NCI-H226 (cell line): Measurements from ENCODE around the gene SPOCK2.

Source experiments
- DNase-seq: peaks from one replicate; pipeline ENCODE4 v3.0.0-alpha.2; 2015

The SPOCK2 gene

DNA sequence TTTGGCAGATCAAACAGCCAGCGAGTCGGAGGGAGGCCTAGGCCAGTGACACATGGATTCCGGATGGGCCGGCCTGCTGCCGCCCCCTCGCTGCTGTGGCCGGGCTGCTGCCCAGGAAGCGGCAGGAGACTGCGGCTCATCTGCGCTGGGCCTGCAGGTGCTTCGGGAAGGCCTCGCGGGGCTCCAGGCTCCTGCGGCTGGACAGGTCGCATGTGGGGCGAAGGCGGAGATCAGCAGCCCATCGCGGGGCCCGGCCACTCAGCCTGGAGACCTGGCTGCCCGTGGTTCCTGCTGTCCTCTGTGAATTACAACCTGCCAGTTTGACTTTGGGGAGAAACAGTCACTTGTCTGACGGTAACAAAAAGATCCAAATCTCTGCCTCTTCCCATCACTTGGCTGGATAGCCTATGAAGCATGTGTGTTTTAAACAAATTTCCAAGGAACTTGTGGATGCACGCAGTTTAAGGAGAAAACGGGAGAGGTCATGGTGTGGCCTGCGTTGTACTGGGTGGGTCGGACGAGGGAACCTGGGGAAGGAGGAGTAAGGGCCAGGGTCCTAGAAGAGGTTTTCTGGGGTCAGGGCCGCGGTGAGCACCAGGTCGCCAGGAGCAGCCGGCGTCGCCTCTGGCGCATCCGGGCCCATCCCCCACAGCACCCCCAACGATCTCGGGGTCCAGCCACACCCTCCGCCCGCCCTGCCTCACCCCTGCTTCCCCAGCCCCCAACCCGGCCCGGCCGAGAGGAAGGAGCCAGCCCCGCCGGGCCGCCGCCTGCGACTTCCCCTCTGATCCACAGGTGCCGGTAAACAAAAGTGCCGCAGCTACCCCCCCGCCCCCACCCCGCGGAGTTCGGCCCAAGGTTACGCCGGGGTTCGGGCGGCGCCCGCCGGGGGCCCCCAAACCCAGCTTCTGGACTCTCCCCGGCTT, 1.6 kb downstream of the SPOCK2 start:
- DNase-seq: no peak

DNA sequence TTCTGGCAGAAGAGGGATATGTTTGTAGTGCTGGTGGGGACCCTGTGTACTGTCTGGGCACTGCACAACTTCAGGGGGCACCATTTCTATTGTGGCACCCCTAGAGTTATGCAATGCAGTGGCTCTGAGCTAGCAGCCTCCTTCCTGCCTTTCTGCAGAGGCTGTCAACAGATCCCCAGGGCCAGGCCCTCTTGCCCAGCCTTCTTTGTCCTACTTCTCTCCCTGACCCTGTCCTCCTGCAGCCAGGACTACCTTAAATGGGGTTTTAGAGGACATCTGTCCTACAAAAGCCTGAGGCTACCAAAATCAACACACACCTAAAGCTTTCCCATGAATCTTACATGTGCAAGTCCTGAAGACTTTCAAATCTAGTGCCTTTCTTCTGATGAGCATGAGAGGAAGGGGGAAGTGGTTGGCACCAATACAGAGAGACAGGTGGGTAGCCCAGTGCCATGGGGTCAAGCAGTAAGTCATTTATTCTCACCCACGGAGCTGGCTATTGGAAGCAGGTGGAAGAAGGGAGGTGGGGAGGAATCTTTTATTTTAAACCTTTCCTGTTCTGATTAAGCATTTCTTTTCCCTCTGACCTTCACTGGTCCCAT, 2.4 kb downstream of the SPOCK2 start:
- no peak for DNase-seq

DNA sequence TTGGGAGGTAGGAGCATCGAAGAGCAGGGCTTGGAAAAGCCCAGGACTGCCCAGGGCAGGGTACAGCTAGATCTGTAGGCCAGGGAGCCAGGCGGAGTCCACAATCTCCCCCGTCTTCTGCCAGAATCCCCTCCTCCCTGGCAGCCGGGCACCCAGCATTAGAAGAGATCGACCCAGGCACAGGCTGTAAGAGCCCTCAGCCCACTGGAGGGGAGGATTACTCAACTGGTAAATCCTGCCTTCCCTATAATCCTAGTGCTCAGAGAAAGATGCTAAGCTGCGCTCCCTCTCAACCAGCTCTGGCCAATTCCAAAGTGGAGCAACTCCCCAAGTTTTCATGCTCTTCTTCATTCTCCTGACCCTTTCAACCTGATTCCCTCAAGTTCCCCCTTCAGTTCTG, 3.2 kb downstream of the SPOCK2 start:
- no peak for DNase-seq

DNA sequence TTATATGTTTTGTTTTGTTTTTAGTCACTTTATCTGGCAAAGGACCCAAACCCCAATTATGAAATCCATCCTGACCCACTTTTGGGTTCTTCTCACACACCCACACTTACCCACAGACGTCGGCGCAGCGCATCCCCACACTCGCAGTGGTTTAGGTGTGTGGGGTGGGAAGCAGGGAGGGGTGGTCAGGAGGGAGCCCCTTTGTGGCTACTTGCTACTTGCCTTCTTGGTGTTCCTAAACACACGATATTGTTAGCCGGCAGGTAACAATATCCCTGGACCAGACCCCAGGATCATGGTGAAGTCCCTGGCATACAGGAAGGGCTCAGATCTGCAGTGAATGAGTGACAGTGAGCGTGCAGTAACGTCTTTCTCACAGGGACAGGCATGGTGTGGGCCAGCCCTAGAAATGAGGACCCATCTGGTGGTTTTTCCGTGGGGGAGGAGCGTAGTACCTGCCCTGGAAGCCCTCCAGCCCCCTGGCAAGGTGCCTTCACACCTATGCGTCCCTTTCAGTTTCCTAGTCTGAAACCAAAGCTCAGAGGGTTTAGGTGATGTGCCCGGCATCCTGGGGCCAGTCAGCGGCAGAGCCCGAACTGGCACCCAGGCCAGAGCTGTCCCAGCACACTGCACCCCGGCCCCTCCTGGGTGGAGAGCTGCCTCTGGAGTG, 4.4 kb downstream of the SPOCK2 start:
- no peak for DNase-seq

DNA sequence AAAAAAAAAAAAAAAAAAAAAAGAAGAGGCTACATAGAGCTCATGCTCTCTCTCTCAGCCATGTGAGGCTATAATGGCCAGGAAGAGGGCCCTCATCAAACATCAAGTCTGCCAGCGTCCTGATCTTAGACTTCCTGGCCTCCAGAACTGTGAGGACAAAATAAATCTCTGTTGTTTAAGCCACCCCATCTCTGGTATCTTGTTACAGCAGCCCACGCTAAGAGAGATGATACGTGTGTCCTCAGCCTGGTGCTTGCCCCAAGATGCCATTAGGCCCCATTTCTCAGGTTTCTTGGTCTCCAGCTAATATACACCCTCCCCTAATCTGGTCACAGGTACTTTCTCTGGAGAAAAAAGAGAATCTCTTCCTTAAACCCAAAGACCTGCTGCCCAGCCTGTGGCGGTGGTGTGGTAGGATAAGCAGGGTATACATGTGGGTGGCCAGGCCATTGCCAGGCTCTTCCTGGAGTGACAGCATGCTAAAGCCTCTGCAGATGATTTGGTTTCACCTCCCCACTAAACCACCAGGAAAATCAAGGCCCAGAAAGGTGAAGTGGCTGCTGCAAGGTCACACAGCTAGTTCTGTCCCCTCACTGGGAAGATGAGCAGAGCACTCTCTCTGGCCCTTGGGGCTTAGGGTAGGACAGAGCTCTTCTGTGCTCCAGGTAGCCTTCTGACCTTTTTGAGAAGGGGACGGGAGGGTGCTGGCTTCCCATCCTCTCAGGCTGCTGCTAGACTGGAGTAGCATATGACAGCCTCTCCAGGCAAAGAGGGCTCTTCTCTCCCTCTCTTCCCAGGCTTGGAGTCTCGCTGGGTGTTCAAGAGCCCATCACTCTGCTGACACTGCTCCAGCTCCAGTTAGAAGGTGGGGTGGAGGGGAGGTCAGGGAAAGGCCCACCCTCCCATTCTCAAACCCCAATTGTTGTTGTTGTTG, 5.2 kb downstream of the SPOCK2 start:
- no peak for DNase-seq

DNA sequence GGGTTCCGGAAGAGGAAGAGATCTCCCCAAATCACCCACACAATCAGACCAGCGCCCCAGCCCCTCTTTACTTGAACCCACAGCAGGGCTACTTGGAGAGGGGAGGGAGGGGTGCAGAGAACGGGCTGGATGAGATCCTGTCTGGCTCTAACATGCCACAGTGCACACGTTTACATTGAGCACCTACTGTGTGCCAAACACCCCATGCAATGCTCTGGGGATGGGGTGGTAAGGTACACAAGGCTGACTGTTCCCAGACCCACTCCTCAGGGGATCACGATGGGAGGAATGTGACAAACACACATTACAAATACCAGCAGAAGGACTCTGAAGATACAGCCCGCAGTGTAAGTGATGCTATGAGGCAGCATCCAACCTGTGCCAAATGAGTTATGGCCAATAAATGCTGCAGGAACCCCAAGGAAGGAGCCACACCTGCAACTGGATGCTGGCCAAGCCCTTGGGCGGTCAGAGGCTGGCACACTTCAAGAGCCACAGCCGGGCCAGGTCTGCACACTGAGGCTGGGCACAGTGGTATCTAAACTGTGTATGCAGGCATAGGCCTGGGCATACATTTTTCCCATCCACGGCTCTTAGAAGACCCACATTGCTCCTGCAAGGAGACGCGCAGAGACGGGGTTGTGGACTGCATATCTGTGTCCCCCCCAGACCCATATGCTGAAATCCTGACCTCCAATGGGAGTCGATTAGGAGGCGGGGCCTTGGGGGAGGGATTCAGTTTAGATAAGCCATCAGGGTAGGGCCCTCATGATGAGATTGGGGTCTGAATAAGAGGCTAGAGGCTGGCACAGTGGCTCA, 6.4 kb downstream of the SPOCK2 start:
- peak; percentile 59 for DNase-seq

DNA sequence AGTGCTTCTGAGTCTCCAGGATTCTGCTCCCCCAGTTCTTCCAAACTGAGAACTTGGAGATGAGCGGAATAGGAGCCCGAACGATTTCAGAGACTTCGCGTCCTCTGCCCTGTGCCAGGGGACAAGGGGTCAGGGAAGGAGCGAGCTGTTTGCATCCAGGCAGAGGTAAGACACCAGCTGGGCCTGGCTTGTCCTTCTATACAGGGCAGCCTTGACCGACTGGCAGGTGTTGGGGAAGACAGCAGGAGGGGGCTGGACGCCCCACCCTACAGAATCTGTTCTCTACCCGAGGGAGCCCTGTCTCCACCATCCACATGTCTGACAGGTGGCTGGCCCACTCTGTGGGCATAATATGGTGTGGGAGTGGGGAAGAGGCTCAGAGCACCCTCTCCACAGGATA, 7.1 kb downstream of the SPOCK2 start:
- DNase-seq: no peak

DNA sequence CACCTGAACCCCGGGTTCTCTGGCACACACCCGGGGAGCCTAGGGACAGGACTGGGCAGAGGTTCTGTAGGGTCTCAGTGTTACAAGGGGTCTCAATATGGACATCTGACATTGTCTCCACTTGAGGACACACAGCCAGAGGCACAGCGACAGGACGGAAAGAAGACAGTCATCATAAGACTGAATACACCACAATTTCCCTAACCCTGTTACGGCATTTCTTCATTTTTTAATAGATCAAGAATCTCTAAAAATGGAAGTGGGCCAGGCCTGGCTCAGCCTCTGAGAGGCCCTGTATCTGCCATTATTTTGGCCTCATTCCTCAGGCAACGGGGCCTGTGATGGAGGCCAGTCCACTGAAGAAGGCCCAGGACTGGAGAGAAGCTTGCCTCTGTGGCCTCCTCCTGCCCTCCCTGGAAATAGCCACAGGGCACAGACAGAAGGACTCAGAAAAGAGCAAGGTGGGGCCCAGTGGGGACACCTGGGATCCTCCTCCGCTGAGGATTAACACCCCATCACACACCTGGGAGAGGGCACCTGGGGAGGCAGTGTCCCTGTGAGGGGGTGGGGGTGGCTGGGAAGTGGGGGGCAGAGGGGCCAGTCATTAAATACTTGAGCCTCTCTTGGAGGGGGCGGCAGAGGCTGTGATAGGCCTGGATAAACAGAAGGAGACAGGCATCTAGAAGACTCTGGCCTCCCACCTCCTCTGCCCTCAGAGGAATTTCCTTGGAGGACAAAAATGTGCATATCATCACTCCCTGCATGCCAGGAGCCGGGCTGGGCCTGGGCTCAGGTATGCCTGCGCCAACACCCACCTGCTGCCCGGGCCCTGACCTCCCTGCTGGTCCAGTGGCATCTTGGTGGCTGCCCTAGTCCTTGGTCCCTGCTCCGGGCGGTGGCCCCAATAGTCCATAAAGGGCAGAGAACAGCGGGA, 8.0 kb downstream of the SPOCK2 start:
- DNase-seq: peak; percentile 86

DNA sequence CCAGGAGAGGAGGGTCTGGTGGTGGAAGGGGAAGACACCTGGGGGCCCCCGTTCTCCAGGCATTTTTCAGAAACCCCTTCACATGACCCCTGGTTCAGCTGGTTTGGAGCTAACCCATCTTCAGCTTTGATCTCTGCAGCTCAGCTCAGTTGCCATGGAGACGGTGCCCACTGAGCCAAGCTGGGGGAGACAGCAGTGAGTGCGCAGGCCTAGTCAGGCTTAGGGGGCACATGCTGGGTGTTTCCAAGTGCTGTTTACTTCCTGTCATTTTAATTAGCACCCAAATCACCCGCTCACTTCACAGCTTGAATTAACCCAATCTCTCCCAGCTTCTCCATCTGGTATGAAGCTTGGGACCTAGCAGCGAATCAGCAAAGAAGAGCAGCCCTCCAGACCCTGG, 9.0 kb downstream of the SPOCK2 start:
- DNase-seq: no peak

DNA sequence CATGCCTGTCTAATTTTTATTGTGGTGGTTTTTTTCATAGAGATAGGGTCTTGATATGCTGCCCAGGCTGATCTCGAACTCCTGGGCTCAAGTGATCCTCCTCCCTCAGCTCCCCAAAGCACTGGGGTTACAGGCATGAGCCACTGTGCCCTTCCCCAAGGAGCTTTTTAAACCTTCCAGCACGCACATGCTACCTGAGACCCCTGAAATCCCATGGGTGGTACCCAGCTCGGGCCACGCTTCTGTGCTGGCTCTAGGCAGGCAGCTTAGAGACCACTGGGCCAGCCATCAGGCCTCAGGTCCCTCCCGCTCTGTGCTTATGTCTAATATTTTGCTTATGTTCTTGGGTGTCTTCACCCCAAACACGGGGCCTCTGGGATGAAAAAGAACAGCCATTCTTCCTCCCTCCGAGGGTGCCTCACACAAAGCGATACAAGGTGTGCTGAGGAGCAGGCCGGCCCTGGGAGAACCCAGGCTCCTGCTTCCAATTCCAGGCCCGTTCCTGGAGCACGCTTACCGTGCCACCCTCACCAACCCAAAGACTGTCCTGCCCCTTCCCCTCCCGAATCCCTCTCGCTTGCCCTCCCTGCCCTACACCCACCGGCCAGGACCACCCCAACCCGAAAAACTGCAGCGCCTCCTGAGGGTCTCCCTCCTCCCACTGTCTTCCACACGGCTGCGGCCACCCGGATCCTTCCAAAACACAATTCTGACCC, 10.9 kb downstream of the SPOCK2 start:
- no peak for DNase-seq

DNA sequence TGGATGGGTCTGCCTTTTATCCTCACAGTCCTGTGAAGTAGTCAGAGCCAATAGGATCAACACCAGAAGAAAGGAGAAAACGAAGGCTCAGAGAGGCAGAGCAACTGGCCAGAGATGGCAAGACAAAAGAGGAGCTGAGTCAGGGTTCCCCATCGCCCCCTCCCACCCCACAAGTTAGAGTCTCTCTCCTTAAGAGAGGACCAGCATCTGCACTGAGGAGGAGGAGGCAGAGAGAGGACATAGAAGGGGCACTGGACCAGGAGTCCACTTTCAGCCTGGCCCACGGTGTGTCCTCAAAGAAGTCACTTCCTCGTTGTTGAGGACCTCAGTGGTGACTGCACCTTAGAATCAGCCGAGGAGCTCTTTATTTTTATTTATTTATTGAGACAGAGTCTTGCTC, 11.6 kb downstream of the SPOCK2 start:
- DNase-seq: no peak

DNA sequence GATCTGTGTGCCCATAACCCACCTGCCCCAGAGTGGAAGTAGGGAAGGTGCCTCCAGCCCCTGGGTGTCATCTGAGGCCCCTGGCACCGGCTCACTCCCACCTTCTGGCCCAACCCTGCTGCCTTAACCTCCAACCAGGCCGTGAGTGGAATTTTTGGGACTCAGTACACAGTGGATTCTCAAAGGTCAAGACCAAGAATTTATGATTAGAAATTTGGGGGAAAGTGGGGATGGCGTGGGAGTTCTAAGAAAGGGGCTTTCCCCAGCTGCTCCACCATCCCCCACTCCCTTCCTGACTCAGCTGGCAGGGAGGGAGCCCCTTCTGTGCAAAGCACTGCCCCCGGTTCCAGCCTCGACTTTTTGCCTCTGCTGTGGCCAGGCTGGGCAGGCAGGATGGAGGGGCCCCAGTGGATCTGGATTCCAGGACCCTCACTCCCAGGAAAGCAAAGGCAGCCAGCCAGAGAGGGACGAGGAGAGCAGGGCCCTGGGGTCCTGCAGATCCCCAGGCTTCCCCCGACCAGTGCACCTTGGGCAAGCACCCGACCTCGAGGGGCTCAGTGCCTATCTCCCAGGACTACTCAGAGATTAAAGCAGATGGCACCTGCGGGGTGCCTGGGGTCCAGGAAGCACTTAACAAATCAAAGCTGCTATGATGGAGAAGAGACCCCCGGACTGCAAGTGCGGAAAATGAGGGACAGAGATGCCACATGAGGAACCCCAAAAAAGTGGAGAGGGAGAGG, 12.8 kb downstream of the SPOCK2 start:
- no peak for DNase-seq

DNA sequence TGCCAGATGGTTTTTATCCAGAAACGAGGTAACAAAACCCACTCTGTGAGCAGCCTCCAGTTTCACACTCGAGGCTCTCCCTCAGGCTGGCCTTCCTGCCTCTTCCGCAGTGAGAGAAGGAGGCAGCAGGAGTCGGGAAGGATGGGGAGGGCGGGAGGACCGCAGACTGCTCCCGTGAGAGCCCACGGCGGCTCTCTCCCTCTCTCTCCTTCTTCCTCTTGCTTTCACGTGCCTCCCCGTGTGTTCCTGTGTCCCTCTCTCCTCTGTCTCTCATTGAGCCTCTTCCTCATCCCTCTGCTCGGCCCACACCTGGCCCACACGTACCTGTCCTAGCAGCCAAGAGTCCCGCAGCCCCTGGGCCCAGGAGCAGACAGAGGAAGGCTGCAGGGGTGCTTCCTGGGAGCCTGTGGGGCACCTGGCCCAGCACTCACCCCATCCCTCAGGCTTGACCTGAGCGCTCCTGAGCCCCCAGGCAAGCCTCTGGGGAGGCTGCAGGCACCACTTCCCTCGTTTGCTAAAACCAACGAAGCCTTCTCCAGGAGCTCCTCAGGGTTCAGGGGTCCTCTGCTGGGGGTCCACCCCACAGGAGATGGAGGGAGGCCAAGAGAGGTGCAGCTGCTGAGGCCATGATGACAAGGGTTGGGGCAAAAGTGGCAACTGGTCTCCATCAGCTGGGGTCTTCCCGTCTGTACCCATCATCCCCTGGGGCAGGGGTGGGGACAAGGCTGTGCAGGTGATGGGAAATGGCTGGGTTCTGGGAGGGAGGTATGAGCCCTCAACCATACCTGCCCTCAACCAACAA, 13.6 kb downstream of the SPOCK2 start:
- no peak for DNase-seq

DNA sequence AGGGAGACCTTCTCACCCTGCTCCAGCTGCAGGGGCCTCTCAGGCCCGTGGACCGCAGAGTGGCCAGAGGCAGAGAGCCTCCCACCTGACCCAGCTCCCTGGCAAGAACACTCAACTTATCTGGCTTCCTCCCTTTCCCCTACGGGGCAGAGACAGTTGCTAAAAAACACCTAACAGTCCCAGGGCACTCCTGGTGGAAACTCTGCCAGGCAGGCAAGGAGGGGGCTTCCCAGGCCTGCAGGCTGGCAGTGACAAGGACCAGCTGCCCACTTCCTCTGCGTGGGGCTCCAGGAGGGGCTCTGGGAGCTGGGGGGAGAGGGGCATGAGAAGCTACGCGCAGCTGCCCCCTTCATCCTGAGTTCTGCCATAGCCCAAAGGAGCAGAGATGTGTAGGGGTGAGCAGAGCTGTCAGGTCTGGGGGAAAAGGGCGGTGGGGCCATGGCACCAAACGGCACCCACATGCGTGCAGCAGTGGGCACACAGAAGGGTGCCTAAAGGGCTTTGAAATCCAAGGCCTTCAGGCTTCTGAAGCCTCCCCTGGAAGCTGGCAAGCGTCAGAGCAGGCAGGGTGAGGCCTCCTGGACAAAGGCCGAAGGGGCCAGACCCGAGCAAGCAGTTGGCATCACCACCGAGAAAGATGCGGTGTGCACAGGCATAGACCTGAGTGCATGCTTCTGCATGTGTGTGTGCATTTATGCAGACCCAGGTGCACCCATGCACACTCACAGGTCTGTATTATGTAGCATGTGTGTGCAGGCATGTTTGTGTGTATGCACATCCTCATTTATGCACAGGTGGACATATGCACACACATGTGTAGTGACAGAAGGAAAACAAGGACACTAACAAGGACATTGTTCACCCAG, 14.4 kb downstream of the SPOCK2 start:
- DNase-seq: no peak

DNA sequence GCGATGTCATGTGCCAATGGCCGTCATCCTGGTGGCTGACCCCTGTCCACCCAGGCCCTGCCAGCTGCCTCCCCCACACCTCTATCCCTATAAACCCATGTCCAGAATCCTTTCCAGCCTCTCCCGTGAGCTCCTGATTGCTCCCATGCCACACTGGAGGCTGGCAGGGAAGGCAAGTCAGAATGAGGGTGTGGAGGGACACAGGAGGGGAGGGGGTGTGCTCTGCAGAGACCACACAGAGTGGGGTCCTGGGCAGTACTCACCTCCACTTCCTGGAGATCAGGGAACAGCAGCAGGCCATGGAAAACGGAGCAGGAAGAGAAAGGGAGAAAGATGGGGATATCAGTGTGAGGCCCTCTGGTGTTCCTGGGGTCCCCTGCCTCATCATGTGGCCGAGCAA, 15.7 kb downstream of the SPOCK2 start:
- DNase-seq: no peak

DNA sequence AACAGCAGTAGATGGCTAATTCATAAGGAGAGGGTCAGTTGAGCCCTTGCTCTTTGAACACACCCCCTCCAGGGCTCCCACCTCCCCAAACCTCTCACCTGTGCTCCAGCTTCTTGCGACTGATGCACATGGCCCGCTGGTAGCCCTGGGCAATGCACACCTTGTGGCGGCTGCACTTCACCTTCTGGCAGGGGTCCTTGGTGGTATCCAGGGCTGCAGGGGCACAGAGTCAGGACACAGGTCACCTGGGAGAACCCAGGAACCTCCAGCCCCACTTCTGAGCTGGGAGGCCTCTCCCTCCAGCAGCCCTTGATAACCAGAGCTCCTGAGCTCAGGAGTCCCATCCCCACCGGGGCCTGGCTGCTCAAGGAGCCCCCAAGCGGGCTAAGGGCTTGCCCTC, 16.3 kb downstream of the SPOCK2 start:
- DNase-seq: no peak

DNA sequence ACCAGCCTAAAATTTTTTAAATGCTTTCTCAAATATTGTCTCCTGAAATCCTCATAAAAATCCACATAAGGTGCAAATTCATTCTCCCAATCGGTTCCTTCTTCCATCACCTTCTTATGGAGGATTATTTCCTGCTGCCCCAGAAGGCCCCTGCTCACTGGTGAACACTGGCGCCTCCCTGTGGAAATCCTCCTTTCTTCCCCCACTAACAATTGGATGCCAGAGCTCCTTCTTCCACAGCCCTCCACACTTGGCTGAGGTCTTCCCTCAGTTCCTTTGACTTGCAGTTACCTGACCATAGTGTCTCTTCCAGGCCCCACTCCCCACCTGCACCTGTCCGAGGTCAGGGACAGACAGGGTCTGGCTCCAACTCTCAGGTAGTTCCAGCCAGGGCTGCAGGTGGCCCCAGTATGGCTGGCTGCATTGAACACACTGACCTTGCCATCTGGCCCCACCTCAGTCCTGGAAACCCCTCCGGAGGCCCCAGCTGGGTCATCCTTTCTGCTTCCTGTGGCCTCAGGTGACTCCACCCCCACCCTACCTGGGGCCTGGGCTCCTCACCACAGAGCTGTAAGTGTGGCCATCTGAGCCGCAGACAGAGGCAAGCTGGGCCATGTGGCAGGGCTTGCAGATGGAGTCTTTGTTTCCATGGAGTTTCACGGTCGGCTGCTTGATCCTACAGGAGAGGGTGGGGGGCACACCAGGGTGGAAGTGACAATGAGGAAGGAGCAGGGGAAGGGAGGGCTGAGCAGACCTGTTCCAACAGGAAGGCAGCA, 18.4 kb downstream of the SPOCK2 start:
- no peak for DNase-seq
